ENCODE results near the gene OOSP4B.

- TF ChIP-seq CTCF (IDR thresholded peaks at IDR 0.05) (no peak), EP300 (IDR thresholded peaks at IDR 0.05) (no peak)
Measured at GRCh38 chr11:60077216-60077817, 60.3 kb downstream of the OOSP4B start.

Data from ovary (tissue), 3 donors.